OCI-LY1 (cell line): ENCODE data around the gene FAM149A.

ENCODE experiments used
- H2AFZ ChIP-seq: fragments of 200-600 bp; sonication (generic), shearing (Covaris generic); 2 replicates; pipeline ENCODE4 v1.6.0; 2014; ENCODE audit warnings: antibody characterized with exemption, mild to moderate bottlenecking, low read length
- H3F3A ChIP-seq: fragments of 200-600 bp; sonication (generic), shearing (Covaris generic); 2 replicates; pipeline ENCODE4 v1.6.0; 2014; ENCODE audit warnings: mild to moderate bottlenecking, antibody characterized with exemption, low read length, moderate library complexity; ENCODE audit not compliant: insufficient read depth
- H3K27ac ChIP-seq: fragments of 200-600 bp; sonication (generic); 2 replicates; pipeline ENCODE4 v1.5.1; 2014; ENCODE audit warnings: low read length, mixed run types, mild to moderate bottlenecking, low read depth; ENCODE audit not compliant: poor library complexity, severe bottlenecking
- H3K27me3 ChIP-seq: fragments of 200-600 bp; sonication (generic); 2 replicates; pipeline ENCODE4 v1.6.0; 2014; ENCODE audit warnings: antibody characterized with exemption, mild to moderate bottlenecking, low read length, moderate library complexity; ENCODE audit not compliant: insufficient read depth
- H3K36me3 ChIP-seq: fragments of 200-600 bp; sonication (generic); 2 replicates; pipeline ENCODE4 v1.6.1; 2014; ENCODE audit warnings: mild to moderate bottlenecking, antibody characterized with exemption, low read length, moderate library complexity, mixed read lengths; ENCODE audit not compliant: insufficient read depth
- H3K4me1 ChIP-seq: fragments of 200-600 bp; sonication (generic); 2 replicates; pipeline ENCODE4 v1.5.1; 2014; ENCODE audit warnings: mild to moderate bottlenecking, low read length, moderate library complexity; ENCODE audit not compliant: insufficient read depth, severe bottlenecking
- H3K4me2 ChIP-seq: fragments of 200-600 bp; sonication (generic), shearing (Covaris generic); 2 replicates; pipeline ENCODE4 v1.6.1; 2014; ENCODE audit warnings: low read length
- H3K4me3 ChIP-seq: fragments of 200-600 bp; sonication (generic); 2 replicates; pipeline ENCODE4 v1.5.1; 2014; ENCODE audit warnings: low read length, low read depth, mild to moderate bottlenecking, mixed read lengths; ENCODE audit not compliant: poor library complexity, severe bottlenecking
- H3K79me2 ChIP-seq: fragments of 200-600 bp; shearing (Covaris generic); 2 replicates; pipeline ENCODE4 v1.6.1; 2016; ENCODE audit warnings: mixed run types, low read length, mixed read lengths; ENCODE audit not compliant: insufficient read depth
- H3K9ac ChIP-seq: fragments of 200-600 bp; sonication (generic), shearing (Covaris generic); 2 replicates; pipeline ENCODE4 v1.6.1; 2014; ENCODE audit warnings: mild to moderate bottlenecking, low read length, mixed read lengths
- H3K9me2 ChIP-seq: fragments of 200-600 bp; sonication (generic), shearing (Covaris generic); 2 replicates; pipeline ENCODE4 v1.6.1; 2014; ENCODE audit warnings: low read depth, mild to moderate bottlenecking, low read length, mixed read lengths
- H3K9me3 ChIP-seq: fragments of 200-600 bp; shearing (Covaris generic); 2 replicates; pipeline ENCODE4 v1.6.1; 2014; ENCODE audit warnings: low read length, mixed read lengths
- H4K20me1 ChIP-seq: fragments of 200-600 bp; sonication (generic), shearing (Covaris generic); 2 replicates; pipeline ENCODE4 v1.6.0; 2016; ENCODE audit warnings: mild to moderate bottlenecking, low read length; ENCODE audit not compliant: insufficient read depth
- EZH2 ChIP-seq: fragments of 200-600 bp; sonication (generic), shearing (Covaris generic); IDR thresholded peaks from 2 replicates; pipeline ENCODE4 v1.8.0; 2017; ENCODE audit warnings: borderline replicate concordance, mixed run types, mild to moderate bottlenecking, antibody characterized with exemption, low read length, moderate library complexity, mixed read lengths
- TF ChIP-seq, protein P1 (sequence below): fragments of 200-600 bp; sonication (generic), shearing (Covaris generic); IDR thresholded peaks from 2 replicates; pipeline ENCODE4 v1.5.1; 2017; ENCODE audit warnings: mild to moderate bottlenecking, antibody characterized with exemption, low read length, moderate library complexity, mixed read lengths

Gene FAM149A

GRCh38 chr4:186200516-186200915, 96.0 kb downstream of the FAM149A start:
- Histone ChIP-seq H3K27me3 (no peaks in the 10 kb centered on the region), H3K4me3 (no peak overlapping the region), H3K9me3 (no peaks in the 10 kb centered on the region), H3K27ac (no peak overlapping the region), H3F3A (no peaks in the 10 kb centered on the region), H3K9ac (no peak overlapping the region), H3K4me2 (no peak overlapping the region), H3K79me2 (no peaks in the 10 kb centered on the region), H4K20me1 (no peaks in the 10 kb centered on the region), H3K4me1 (peaks cover 5% of the 10 kb centered on the region), H3K36me3 (no peaks in the 10 kb centered on the region), H2AFZ (no peak overlapping the region), H3K9me2 (no peaks in the 10 kb centered on the region)
- TF ChIP-seq, protein P1, sequence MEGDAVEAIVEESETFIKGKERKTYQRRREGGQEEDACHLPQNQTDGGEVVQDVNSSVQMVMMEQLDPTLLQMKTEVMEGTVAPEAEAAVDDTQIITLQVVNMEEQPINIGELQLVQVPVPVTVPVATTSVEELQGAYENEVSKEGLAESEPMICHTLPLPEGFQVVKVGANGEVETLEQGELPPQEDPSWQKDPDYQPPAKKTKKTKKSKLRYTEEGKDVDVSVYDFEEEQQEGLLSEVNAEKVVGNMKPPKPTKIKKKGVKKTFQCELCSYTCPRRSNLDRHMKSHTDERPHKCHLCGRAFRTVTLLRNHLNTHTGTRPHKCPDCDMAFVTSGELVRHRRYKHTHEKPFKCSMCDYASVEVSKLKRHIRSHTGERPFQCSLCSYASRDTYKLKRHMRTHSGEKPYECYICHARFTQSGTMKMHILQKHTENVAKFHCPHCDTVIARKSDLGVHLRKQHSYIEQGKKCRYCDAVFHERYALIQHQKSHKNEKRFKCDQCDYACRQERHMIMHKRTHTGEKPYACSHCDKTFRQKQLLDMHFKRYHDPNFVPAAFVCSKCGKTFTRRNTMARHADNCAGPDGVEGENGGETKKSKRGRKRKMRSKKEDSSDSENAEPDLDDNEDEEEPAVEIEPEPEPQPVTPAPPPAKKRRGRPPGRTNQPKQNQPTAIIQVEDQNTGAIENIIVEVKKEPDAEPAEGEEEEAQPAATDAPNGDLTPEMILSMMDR, result no peak
- no peak for TF ChIP-seq EZH2

- Histone ChIP-seq H3K27ac (no peak overlapping the region), H3K79me2 (no peaks in the 10 kb centered on the region), H2AFZ (no peak overlapping the region), H3K9me2 (no peaks in the 10 kb centered on the region), H3K9ac (no peak overlapping the region), H3K4me2 (no peak overlapping the region), H3K9me3 (no peaks in the 10 kb centered on the region), H3F3A (no peaks in the 10 kb centered on the region), H3K36me3 (no peaks in the 10 kb centered on the region), H3K4me1 (peaks cover 5% of the 10 kb centered on the region), H4K20me1 (no peaks in the 10 kb centered on the region), H3K4me3 (no peak overlapping the region), H3K27me3 (no peaks in the 10 kb centered on the region)
- TF ChIP-seq, protein P1, result no peak
These were observed 96.5 kb downstream of the FAM149A start for GRCh38 chr4:186201010-186201409.

GRCh38 chr4:186201535-186202230, 97.2 kb downstream of the FAM149A start:
- no peaks in the 10 kb centered on the region for H3K79me2 ChIP-seq
- no peaks in the 10 kb centered on the region for H3K9me3 ChIP-seq
- no peak overlapping the region for H3K9ac ChIP-seq
- H3F3A ChIP-seq, result no peaks in the 10 kb centered on the region
- H3K36me3 ChIP-seq, result no peaks in the 10 kb centered on the region
- no peak for TF ChIP-seq EZH2
- TF ChIP-seq, protein P1, result peak; percentile 95
- H3K27ac ChIP-seq, result no peak overlapping the region
- no peaks in the 10 kb centered on the region for H3K27me3 ChIP-seq
- H3K4me3 ChIP-seq, result no peak overlapping the region
- no peaks in the 10 kb centered on the region for H4K20me1 ChIP-seq
- H3K4me2 ChIP-seq, result 0 out of 2 replicates have a peak overlapping the region, but pooled peaks have one; percentile 3
- H3K4me1 ChIP-seq, result peaks cover 5% of the 10 kb centered on the region
- H3K9me2 ChIP-seq, result no peaks in the 10 kb centered on the region
- H2AFZ ChIP-seq, result no peak overlapping the region
